Measurements from ENCODE around the gene NSUN4.

DNA sequence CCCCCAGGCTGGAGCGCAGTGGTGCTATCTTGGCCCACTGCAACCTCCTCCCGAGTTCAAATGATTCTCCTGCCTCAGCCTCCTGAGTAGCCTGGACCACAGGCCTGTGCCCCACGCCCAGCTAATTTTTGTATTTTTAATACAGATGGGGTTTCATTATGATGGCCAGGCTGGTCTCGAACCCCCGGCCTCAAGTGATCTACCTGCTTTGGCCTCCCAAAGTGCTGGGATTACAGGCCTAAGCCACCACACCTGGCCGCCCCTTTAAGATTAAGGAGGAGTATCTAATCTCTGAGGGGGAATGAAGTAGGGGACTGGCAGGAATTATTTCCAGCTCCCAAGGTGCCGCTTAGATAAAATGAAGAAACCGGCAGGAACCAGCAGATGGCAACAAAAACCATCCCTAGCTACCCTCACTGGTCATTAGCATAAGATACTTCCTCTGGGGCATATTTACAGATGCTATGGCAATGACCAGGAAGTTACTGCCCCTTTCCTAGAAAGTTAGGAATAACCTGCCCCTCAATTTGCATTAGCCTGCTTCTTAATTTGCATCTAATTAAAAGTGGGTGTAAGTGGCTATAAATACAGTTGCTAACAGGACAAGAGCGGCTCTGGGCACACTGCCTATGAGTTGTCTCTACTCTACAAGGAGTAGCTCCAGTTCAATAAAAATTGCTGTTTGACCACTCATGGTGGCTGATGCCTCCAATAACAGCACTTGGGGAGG is 7.1 kb upstream of the NSUN4 start:
- TF ChIP-seq CTCF (IDR thresholded peaks at IDR 0.05; ENCODE audit: low read depth, low read length) = peak; percentile 53
- TF ChIP-seq EZH2phosphoT487 (IDR thresholded peaks at IDR 0.05; ENCODE audit: low read depth) = no peak

Data from OCI-LY3 (cell line).